D721Med (cell line): Measurements from ENCODE around the gene CNEP1R1.

Experiments
- DNase-seq: peaks from one replicate; pipeline ENCODE4 v3.0.0; 2011; ENCODE audit warnings: low spot score; ENCODE audit not compliant: insufficient read length
- FAIRE-seq: peaks from 2 replicates; lab custom pipeline; 2011; peaks lifted over from hg19 to GRCh38; lab: Jason Lieb, UNC
- TF ChIP-seq, protein P1 (sequence below): IDR thresholded peaks from 2 replicates; pipeline ENCODE4 v1.5.1; 2012; ENCODE audit warnings: mild to moderate bottlenecking, control low read depth; ENCODE audit not compliant: insufficient read depth; ENCODE audit errors: missing control alignments

The CNEP1R1 gene

DNA sequence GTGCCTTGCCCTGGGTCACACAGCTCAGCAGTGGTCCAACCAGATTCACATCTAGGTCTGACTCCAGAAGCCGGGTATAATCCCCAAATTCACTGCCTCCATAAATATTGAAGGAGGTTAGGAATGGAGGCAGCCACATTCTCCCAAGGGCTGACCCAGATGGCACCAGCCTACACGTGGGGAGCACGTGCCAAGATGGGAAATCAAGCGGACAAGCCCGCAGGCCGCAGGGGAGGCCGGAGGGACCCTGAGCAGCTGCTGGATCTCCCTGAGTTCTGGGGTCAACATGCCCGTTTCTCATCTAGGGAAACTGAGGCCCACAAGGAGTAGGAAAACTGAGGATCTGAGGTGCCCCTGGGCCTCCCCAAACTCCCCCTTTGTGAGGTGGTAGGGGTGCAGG, 32.2 kb upstream of the CNEP1R1 start:
- DNase-seq (no peak), FAIRE-seq (no peak)
- TF ChIP-seq, protein P1, sequence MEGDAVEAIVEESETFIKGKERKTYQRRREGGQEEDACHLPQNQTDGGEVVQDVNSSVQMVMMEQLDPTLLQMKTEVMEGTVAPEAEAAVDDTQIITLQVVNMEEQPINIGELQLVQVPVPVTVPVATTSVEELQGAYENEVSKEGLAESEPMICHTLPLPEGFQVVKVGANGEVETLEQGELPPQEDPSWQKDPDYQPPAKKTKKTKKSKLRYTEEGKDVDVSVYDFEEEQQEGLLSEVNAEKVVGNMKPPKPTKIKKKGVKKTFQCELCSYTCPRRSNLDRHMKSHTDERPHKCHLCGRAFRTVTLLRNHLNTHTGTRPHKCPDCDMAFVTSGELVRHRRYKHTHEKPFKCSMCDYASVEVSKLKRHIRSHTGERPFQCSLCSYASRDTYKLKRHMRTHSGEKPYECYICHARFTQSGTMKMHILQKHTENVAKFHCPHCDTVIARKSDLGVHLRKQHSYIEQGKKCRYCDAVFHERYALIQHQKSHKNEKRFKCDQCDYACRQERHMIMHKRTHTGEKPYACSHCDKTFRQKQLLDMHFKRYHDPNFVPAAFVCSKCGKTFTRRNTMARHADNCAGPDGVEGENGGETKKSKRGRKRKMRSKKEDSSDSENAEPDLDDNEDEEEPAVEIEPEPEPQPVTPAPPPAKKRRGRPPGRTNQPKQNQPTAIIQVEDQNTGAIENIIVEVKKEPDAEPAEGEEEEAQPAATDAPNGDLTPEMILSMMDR = no peak

DNA sequence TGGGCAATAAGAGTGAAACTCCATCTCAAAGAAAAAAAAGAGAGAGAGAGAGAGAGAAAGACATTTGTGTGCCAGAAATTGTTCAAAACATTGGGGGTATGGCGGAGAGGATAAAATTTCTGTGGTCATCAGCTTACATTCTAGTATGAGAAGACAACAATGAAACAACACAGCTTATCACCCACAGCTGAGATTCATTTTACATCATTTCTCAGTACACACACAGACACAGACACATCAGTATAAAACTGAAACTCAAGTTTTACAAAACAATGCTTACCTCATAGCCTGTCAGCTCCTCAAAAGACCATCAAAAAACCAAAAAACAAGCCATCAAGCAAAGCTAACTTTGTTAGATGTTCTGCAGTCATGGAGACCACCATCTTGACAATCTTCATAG, 31.4 kb upstream of the CNEP1R1 start:
- FAIRE-seq (no peak), DNase-seq (no peak)
- TF ChIP-seq, protein P1 = no peak

DNA sequence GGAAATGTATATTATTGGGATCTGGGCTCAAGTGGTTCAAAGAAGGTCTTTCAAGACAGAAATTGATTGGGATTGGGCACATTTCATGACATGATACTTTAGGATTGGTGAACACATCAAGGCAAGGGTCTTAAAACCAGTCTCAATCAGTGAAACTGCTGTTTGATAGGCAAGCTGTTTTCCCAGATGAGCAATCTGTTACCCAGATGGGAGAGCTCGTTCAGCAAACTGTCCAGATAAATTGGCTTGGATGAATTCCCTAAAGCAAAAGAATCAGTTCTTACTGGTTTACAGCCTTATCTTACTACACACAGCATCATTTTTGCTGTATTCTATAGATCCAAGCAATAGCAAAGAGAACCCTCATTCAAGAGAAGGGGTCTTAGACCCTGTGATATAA, 31.0 kb upstream of the CNEP1R1 start:
- TF ChIP-seq, protein P1 = no peak
- FAIRE-seq (no peak), DNase-seq (no peak)

DNA sequence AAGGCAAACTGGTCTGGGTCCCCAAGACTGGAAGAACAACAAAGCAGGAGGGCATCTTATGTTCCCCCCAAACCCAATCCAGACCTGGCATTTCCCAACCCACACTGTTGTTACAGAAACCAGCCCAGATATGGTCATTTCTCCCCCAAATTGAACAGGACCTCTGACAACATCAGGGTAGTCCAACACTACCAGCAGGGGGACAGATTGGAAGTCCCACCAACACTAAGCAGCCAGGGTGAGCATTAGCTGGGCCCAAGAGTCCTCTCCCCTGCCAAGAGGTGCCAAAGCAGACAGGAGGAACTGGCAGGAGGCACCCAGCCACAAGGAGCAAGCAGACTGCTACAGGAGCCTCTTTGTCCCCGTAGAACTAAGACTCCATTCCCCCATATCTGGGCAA, 29.3 kb upstream of the CNEP1R1 start:
- DNase-seq = no peak
- no peak for FAIRE-seq
- TF ChIP-seq, protein P1 = no peak

DNA sequence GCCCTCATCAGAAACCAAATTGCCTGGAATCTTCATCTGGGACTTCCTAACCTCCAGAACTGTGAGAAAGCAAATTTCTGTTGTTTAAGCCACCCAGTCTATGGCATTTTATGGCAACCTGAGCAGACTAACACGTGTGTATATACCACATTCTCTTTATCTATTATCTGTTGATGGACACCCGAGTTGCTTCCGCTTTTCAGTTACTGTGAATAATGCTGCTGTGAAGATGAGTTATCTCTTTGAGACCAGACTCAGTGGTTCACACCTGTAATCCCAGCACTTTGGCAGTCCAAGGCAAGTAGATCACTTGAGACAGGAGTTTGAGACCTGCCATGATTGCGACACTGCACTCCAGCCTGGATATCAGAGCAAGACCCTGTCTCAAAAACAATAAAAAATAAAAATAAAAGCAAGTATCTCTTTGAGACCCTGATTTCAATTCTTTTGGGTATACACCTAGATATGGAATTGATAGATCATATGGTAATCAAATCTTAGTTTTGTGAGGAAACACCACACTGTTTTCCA, 27.2 kb upstream of the CNEP1R1 start:
- FAIRE-seq (no peak), DNase-seq (no peak)
- TF ChIP-seq, protein P1 = no peak

DNA sequence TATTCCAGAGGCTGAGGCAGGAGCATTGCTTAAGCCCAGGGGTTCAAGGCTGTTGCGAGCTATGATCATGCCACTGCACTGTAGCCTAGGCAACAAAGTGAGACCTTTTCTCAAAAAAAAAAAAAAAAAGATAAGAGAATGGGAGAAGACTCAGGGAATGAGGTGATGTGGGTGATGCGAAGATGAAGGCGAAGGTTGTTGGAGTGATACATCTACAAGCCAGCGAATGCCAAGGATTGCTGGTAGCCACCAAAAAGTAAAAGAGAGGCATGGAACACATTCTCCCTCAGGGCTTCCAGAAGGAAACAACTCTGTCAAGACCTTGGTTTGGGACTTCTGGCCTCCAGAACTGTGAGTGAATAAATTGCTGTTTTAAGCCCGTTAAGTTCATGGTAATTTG, 26.0 kb upstream of the CNEP1R1 start:
- TF ChIP-seq, protein P1 = no peak
- DNase-seq = no peak
- no peak for FAIRE-seq

DNA sequence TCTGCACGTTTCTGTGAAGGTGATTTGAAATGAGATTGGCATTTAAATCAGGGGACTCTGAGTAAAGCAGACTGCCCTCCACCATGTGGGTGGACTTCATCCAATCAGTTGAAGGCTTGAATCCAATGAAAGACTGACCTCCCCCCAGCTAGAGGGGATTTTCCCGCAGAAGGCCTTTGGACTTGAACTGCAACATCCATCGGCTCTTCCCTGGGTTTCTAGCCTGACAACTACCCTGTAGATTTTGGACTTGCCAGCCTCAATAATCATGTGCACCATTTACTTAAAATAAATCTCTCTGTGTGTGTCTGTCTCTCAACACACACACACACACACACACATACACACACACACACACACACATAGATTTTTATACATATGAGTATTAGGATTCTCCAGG, 23.9 kb upstream of the CNEP1R1 start:
- TF ChIP-seq, protein P1 = no peak
- no peak for DNase-seq
- no peak for FAIRE-seq
